ENCODE results near the gene KCNN3. TPM values are rescaled to one million over a fixed set of nuclear protein-coding genes. Genes with fewer than 3 reads are reported as not detected.

The KCNN3 gene
- total and polyA plus RNA-seq, 2 of the 8 experiments (the other 6 are each of a cell fraction or from before 2014, with no cell fraction given): 2.8 to 3.7 TPM

DNA sequence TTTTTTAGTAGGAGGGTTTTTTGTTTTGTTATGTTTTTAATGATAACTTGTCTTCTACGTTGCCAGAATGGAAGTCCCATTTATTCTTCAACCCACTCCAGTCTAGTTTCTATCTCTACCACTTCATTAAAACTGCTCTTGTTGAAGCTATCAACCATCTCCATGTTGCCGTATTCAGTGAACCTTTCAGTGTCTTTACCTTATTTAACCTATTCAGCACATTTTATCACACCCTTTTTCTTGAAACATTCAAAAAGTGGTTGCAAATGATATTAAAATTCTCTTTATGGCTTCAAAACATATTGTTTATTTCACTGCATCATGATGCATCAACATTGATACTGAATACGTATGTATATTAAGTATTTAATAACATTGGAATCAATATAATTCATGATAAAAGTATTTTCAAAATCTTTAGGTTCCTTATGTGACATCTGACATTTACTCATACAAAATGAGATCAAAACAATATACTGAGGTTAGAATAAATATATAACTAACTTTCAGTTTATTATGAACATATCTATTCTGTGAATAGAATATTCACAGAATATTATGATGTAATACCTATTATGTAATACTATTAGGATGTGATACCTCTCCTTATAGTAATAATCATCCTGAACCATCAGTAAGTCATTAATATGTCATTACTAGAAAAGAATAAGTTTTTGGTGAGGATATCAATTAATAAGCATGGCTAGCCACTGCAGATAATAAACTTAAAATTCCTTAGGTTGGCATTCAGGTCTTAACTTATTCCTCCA, 210.1 kb downstream of the KCNN3 start:
- H3K36me3 ChIP-seq (ENCODE audit: control insufficient read depth in 2 of 4, insufficient read depth in 4 of 4, low read length in 3 of 4): no peaks in the 10 kb centered on the region
- no peak overlapping the region for H3K4ac ChIP-seq (replicated peaks; ENCODE audit: insufficient read length, low read depth, low read length)
- no peak overlapping the region for H3K4me3 ChIP-seq (ENCODE audit: extremely low read depth in 1 of 4, insufficient read depth in 2 of 4, low read depth in 3 of 4, low read length in 4 of 4)
- no peak overlapping the region for H2BK12ac ChIP-seq (ENCODE audit: low read depth, low read length)
- H3K27me3 ChIP-seq (replicated peaks in 1 of 4; ENCODE audit: control insufficient read depth in 3 of 4, extremely low read depth in 1 of 4, insufficient read depth in 3 of 4, low read length in 3 of 4): no peaks in the 10 kb centered on the region
- no peak overlapping the region for H3K56ac ChIP-seq (replicated peaks; ENCODE audit: insufficient read length, low read depth, low read length)
- WGBS, 2 experiments (ENCODE audit: extremely low coverage in 1 of 2, insufficient coverage in 1 of 2, insufficient read length in 1 of 2, insufficient replicate concordance in 2 of 2, low coverage in 1 of 2, low lambda C conversion rate in 2 of 2, missing lambda C conversion rate in 1 of 2): 89% methylated on average over 3 of the region's 3 CpGs; no CpG with 5 or more reads in 1 of the 2 experiments
- ChIA-PET POLR2A (ENCODE audit: partially characterized antibody) (interaction anchor here (1.1 to 1.6 kb wide), 2 partner anchors 33 to 49 kb away, joined by 3 to 4 read pairs; no protein-coding TSS in a partner anchor), CTCF (ENCODE audit: partially characterized antibody) (interaction anchor here (0.6 to 1.1 kb wide), 3 partner anchors 9 to 82 kb away, joined by 3 to 4 read pairs (median 3); no protein-coding TSS in a partner anchor)
- H3K23me2 ChIP-seq (ENCODE audit: low read depth, low read length): no peaks in the 10 kb centered on the region
- no peak overlapping the region for H3K23ac ChIP-seq (ENCODE audit: insufficient read length)
- H2AK5ac ChIP-seq (ENCODE audit: low read depth, low read length): no peak overlapping the region
- H3K79me1 ChIP-seq (ENCODE audit: low read depth, low read length): no peaks in the 10 kb centered on the region
- FAIRE-seq (no peak), DNase-seq (ENCODE audit: low read depth in 1 of 2, low spot score in 2 of 2) (no peak)
- H3K27ac ChIP-seq (ENCODE audit: low read depth, low read length): no peak overlapping the region
- H2BK5ac ChIP-seq (ENCODE audit: low read depth, low read length): no peak overlapping the region
- H4K5ac ChIP-seq (ENCODE audit: insufficient read length, low read depth, low read length): no peak overlapping the region
- no peak overlapping the region for H4K91ac ChIP-seq (replicated peaks; ENCODE audit: insufficient read length, low read length)
- no peaks in the 10 kb centered on the region for H3K79me2 ChIP-seq (ENCODE audit: control insufficient read depth in 1 of 2, insufficient read depth in 2 of 2, low read length in 2 of 2)
- no peak overlapping the region for H2BK120ac ChIP-seq (replicated peaks; ENCODE audit: low read depth, low read length)
- H2AFZ ChIP-seq (ENCODE audit: low read length): no peak overlapping the region
- H2BK20ac ChIP-seq (ENCODE audit: low read length): no peak overlapping the region
- H2BK15ac ChIP-seq (ENCODE audit: low read length): no peak overlapping the region
- peaks cover 0 to 3% (median 0%) of the 10 kb centered on the region in 4 experiments; a peak in 1 of 7 replicates for H3K4me1 ChIP-seq (replicated peaks in 1 of 4; ENCODE audit: control insufficient read depth in 3 of 4, insufficient read depth in 4 of 4, low read length in 3 of 4)
- no peak overlapping the region for H4K8ac ChIP-seq (ENCODE audit: extremely low read depth, insufficient read depth, low read length)
- no peak overlapping the region for H3K4me2 ChIP-seq (ENCODE audit: insufficient read depth in 1 of 2, low read depth in 2 of 2, low read length in 2 of 2)
- H3K9ac ChIP-seq (replicated peaks in 1 of 4; ENCODE audit: extremely low read depth in 1 of 4, low read depth in 3 of 4, low read length in 3 of 4): no peak overlapping the region
- H3K14ac ChIP-seq (ENCODE audit: insufficient read length): no peak overlapping the region
- no peak overlapping the region for H3K18ac ChIP-seq (ENCODE audit: extremely low read depth, low read length)
- peaks cover 0 to 3% of the 10 kb centered on the region in 2 experiments; a peak in 1 of 4 replicates for H3K9me3 ChIP-seq (ENCODE audit: insufficient read depth in 2 of 2, low read depth in 1 of 2, low read length in 1 of 2)
- no peaks in the 10 kb centered on the region for H4K20me1 ChIP-seq (replicated peaks in 1 of 2; ENCODE audit: control insufficient read depth in 1 of 2, insufficient read depth in 2 of 2, low read length in 2 of 2)
